Epithelial cell of umbilical artery (primary cell): Measurements from ENCODE around the gene SCGN. TPM values are rescaled to one million over a fixed set of nuclear protein-coding genes. Genes with fewer than 3 reads are reported as not detected.

ENCODE experiments used
- total RNA-seq: library from RNA; depleted of rRNA; stranded (reverse); fragments of >200 nt; gene quantifications from 2 replicates; pipeline ENCODE4 v1.2.3, GENCODE V29; 2014

Gene SCGN, protein sequence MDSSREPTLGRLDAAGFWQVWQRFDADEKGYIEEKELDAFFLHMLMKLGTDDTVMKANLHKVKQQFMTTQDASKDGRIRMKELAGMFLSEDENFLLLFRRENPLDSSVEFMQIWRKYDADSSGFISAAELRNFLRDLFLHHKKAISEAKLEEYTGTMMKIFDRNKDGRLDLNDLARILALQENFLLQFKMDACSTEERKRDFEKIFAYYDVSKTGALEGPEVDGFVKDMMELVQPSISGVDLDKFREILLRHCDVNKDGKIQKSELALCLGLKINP
- total RNA-seq: not detected in 2 replicates

DNA sequence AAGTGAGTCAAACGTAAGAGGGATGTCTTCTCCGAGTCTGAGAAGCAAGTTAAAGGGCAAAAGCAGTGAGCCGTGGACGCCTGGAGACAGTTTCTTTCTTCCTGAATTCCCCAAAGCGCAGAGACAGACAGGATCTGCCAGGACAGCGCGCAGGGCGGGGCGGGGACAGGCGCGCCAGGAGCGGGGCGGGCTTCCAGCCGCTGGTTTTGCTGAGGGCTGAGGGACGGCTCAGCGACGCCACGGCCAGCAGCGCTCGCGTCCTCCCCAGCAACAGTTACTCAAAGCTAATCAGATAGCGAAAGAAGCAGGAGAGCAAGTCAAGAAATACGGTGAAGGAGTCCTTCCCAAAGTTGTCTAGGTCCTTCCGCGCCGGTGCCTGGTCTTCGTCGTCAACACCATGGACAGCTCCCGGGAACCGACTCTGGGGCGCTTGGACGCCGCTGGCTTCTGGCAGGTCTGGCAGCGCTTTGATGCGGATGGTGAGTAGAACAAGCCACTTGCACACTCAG is at the start of gene SCGN:
Gene SCGN (plus strand): TSS at position 209 of the 509 bp plus-strand sequence. CDS start 189 bp downstream, at position 398.

Other genes with a start within 250 kb of the SCGN start
- gene SLC17A4, start 102.5 kb downstream of the SCGN start, total RNA-seq: not detected in 2 replicates
- not detected in 2 replicates for gene SLC17A1, start 179.8 kb downstream of the SCGN start, total RNA-seq
- not detected in 2 replicates for gene SLC17A3, start 222.0 kb downstream of the SCGN start, total RNA-seq